ENCODE data around the gene LRRC57. TPM values are rescaled to one million over a fixed set of nuclear protein-coding genes. Genes with fewer than 3 reads are reported as not detected.

Gene LRRC57
- total and polyA plus RNA-seq, 4 donors: 22.8 to 30.9 (median 25.4) TPM

DNA sequence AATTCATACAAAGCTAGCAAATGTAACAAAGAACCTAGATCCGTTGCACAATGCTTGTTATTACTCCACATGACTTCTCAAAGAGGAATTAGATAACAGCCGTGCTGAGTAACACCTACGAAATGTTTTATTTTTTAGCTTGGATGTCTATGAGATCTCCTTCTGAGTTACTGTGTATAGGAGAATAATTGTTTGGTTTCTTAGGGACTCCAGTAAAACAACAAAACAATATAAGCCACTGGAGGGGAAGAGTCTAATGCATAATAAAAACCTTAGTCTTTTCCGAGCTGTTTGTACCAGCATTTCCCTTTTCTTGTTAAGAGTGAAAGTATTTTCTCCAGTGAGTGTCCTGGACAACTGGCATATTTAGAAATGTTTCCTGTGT lies 37.6 kb downstream of the LRRC57 start:
- no peaks in the 10 kb centered on the region for H3K9me3 ChIP-seq (ENCODE audit: control insufficient read depth, insufficient read depth, low read length)
- H3K27ac ChIP-seq (ENCODE audit: low read depth, low read length): no peak overlapping the region
- H3K36me3 ChIP-seq (ENCODE audit: control insufficient read depth, insufficient read depth, low read length): peaks cover 16% of the 10 kb centered on the region
- no peak for DNase-seq (ENCODE audit: low read depth in 4 of 6, low spot score in 6 of 6)
- WGBS (ENCODE audit: insufficient coverage): no CpG with 5 or more reads among the region's 4 CpGs
- H3K27me3 ChIP-seq (ENCODE audit: control insufficient read depth, insufficient read depth, low read length): no peaks in the 10 kb centered on the region
- peaks cover 1% of the 10 kb centered on the region for H3K4me1 ChIP-seq (ENCODE audit: control insufficient read depth, insufficient read depth, low read length)
- H3K4me3 ChIP-seq (ENCODE audit: low read depth, low read length): no peak overlapping the region

DNA sequence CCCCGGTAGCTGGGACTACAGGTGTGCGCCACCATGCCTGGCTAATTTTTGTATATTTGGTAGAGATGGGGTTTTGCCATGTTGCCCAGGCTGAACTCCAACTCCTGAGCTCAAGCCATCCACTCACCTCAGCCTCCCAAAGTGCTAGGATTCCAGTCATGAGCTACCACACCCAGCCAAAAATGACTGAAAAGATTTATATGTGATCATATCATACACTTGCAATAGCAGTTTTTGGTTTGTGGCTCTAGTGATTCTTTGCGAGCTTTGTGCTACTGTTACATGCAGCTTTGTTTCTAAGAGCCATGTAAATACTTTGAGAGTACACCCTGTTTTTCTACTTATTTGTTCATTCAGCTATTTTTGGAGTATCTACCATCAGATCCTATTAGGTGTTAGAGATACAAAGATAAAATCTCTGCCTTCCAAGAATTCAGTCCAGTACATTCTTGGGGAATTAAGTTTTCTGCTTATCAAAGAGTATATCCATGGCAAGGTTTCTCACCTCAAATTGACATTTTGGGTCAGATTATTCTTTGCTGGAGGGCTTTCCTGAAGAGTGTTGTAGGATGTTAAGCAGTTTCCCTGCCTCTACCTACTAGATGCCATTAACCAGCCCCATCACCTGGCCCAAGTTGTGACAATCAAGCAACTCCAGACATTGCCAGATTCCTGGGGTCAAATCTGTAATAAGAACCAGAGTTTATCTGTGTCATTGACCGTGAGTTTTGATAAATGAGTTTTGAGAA lies 38.2 kb downstream of the LRRC57 start:
- Histone ChIP-seq H3K4me1 (ENCODE audit: control insufficient read depth, insufficient read depth, low read length) (peaks cover 3% of the 10 kb centered on the region), H3K27me3 (ENCODE audit: control insufficient read depth, insufficient read depth, low read length) (no peaks in the 10 kb centered on the region), H3K36me3 (ENCODE audit: control insufficient read depth, insufficient read depth, low read length) (peaks cover 16% of the 10 kb centered on the region), H3K4me3 (ENCODE audit: low read depth, low read length) (no peak overlapping the region), H3K27ac (ENCODE audit: low read depth, low read length) (no peak overlapping the region), H3K9me3 (ENCODE audit: control insufficient read depth, insufficient read depth, low read length) (no peaks in the 10 kb centered on the region)
- WGBS (ENCODE audit: insufficient coverage): no CpG with 5 or more reads among the region's 4 CpGs
- DNase-seq (ENCODE audit: low read depth in 4 of 6, low spot score in 6 of 6): no peak

DNA sequence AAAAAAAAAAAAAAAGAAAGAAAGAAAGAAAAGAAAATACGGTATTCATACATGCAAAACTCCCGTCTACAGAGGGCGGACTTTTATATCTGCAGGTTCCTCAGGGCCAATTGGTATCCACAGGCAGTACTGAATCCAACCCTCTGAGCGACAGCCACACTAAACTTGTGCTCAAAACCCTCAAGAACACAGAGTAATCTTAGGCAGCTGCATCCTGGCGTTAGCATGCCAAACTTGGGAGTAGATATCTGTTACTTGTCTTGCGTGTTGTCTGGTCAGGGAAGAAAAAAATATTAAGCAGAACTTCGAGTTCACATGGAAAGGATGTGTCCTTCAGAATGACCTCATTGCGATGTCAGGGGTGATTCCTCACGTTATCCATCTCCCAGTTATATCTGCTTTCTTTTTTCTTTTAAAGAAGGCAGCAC lies 40.3 kb downstream of the LRRC57 start:
- no peak overlapping the region for H3K27ac ChIP-seq (ENCODE audit: low read depth, low read length)
- H3K36me3 ChIP-seq (ENCODE audit: control insufficient read depth, insufficient read depth, low read length): peaks cover 4% of the 10 kb centered on the region
- no peak overlapping the region for H3K4me3 ChIP-seq (ENCODE audit: low read depth, low read length)
- H3K27me3 ChIP-seq (ENCODE audit: control insufficient read depth, insufficient read depth, low read length): no peaks in the 10 kb centered on the region
- WGBS (ENCODE audit: insufficient coverage): 81% methylated on average over 5 of the region's 9 CpGs
- H3K4me1 ChIP-seq (ENCODE audit: control insufficient read depth, insufficient read depth, low read length): peaks cover 6% of the 10 kb centered on the region
- H3K9me3 ChIP-seq (ENCODE audit: control insufficient read depth, insufficient read depth, low read length): no peaks in the 10 kb centered on the region
- DNase-seq (ENCODE audit: low read depth in 4 of 6, low spot score in 6 of 6): no peak

DNA sequence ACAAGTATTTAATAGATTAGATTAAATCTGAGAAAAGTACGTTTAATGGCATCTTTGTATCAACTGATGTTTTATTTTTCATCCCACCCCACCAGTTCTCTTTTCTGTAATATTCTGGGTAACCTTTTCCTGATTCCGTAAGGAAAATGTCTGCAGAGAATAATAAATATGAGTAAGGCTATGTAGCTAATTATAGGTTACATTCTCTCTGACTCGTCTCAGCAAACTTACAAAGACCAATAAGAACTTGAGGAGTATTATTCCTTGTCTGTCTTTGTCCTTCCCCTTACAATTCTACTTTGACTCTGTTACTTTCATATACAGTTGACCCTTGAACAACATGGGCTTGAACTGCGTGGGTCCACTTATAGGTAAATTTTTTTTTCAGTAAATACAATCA lies 41.1 kb downstream of the LRRC57 start:
- Histone ChIP-seq H3K4me1 (ENCODE audit: control insufficient read depth, insufficient read depth, low read length) (peaks cover 6% of the 10 kb centered on the region), H3K9me3 (ENCODE audit: control insufficient read depth, insufficient read depth, low read length) (no peaks in the 10 kb centered on the region), H3K36me3 (ENCODE audit: control insufficient read depth, insufficient read depth, low read length) (peaks cover 4% of the 10 kb centered on the region), H3K27ac (ENCODE audit: low read depth, low read length) (no peak overlapping the region), H3K27me3 (ENCODE audit: control insufficient read depth, insufficient read depth, low read length) (no peaks in the 10 kb centered on the region), H3K4me3 (ENCODE audit: low read depth, low read length) (no peak overlapping the region)
- no peak for DNase-seq (ENCODE audit: low read depth in 4 of 6, low spot score in 6 of 6)
- WGBS (ENCODE audit: insufficient coverage): no CpG with 5 or more reads among the region's 4 CpGs

DNA sequence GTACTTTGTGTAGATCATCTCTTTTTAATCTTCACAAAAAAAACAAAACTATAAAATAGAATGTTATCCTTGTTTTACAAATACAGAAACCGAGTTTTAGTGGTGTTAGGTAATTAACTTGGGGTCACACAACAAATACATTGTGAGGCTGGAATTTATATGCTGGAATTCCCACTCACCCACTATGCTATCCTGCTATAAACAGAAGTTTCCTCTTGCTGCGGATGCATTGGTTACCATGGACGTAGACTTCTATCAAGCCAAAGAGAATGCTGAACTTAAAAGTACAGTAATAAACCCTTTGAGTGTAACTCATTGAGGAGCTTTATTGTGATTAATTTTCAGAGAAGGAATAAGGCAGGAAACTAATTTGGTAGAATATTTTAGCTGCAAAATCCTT lies 44.0 kb downstream of the LRRC57 start:
- H3K4me1 ChIP-seq (ENCODE audit: control insufficient read depth, insufficient read depth, low read length): peaks cover 6% of the 10 kb centered on the region
- H3K36me3 ChIP-seq (ENCODE audit: control insufficient read depth, insufficient read depth, low read length): peaks cover 4% of the 10 kb centered on the region
- H3K4me3 ChIP-seq (ENCODE audit: low read depth, low read length): no peak overlapping the region
- no peak for DNase-seq (ENCODE audit: low read depth in 4 of 6, low spot score in 6 of 6)
- no CpG with 5 or more reads among the region's 3 CpGs for WGBS (ENCODE audit: insufficient coverage)
- no peaks in the 10 kb centered on the region for H3K27me3 ChIP-seq (ENCODE audit: control insufficient read depth, insufficient read depth, low read length)
- H3K9me3 ChIP-seq (ENCODE audit: control insufficient read depth, insufficient read depth, low read length): no peaks in the 10 kb centered on the region
- H3K27ac ChIP-seq (ENCODE audit: low read depth, low read length): peak overlapping the region; percentile 1

DNA sequence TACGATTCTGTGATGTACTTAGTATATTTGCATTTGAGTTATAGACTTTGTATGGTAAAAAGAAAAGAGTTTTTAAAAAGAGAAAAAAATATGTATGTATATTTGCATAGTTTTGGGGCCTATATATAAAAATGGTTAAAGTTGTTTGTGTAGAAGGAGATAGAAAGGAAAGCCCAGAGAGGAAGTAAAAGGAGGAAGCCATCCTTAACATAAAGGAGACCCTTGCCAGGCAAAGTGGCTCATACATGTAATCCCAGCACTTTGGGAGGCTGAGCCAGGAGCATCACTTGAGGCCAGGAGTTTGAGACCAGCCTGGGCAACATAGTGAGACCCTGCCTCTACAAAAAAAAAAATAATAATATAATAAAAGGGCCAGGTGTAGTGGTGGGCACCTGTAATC lies 44.8 kb downstream of the LRRC57 start:
- no peak overlapping the region for H3K4me3 ChIP-seq (ENCODE audit: low read depth, low read length)
- H3K36me3 ChIP-seq (ENCODE audit: control insufficient read depth, insufficient read depth, low read length): peaks cover 4% of the 10 kb centered on the region
- peaks cover 6% of the 10 kb centered on the region for H3K4me1 ChIP-seq (ENCODE audit: control insufficient read depth, insufficient read depth, low read length)
- H3K27ac ChIP-seq (ENCODE audit: low read depth, low read length): no peak overlapping the region
- no peaks in the 10 kb centered on the region for H3K27me3 ChIP-seq (ENCODE audit: control insufficient read depth, insufficient read depth, low read length)
- DNase-seq (ENCODE audit: low read depth in 4 of 6, low spot score in 6 of 6): no peak
- WGBS (ENCODE audit: insufficient coverage): 100% methylated on average over 1 of the region's 1 CpG
- no peaks in the 10 kb centered on the region for H3K9me3 ChIP-seq (ENCODE audit: control insufficient read depth, insufficient read depth, low read length)

GRCh38 chr15:42502477-42502876 lies 46.1 kb downstream of the LRRC57 start:
- WGBS (ENCODE audit: insufficient coverage): 100% methylated on average over 2 of the region's 4 CpGs
- H3K27ac ChIP-seq (ENCODE audit: low read depth, low read length): no peak overlapping the region

DNA sequence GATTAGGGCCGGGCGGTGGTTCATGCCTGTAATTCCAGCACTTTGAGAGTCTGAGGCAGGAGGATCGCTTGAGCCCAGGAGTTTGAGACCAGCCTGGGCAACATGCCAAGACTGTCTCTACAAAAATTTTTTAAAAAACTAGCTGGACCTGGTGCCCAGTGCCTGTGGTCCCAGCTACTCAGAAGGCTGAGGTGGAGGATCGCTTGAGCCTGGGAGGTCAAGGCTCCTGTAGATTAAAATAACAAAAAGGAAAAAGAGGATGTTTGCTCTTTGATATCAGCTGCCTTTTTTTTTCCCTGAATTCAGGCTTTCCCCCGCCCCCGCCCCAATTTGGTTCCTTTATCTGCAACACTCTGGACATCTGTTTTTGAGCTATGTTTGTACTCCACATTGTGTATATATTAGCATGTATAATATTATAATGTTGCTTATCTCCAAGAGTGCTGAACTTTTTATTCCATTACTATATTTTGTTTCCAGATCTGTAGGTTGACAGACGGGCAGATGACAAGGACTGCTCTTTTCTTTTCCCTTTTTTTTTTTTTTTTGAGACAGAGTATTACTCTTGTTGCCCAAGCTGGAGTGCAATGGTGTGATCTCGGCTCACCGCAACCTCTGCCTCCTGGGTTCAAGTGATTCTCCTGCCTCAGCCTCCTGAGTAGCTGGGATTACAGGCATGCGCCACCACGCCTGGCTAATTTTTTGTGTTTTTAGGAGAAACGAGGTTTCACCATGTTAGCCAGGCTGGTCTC lies 48.6 kb downstream of the LRRC57 start:
- Histone ChIP-seq H3K4me1 (ENCODE audit: control insufficient read depth, insufficient read depth, low read length) (peaks cover 6% of the 10 kb centered on the region), H3K27ac (ENCODE audit: low read depth, low read length) (no peak overlapping the region), H3K36me3 (ENCODE audit: control insufficient read depth, insufficient read depth, low read length) (peaks cover 4% of the 10 kb centered on the region), H3K4me3 (ENCODE audit: low read depth, low read length) (no peak overlapping the region), H3K9me3 (ENCODE audit: control insufficient read depth, insufficient read depth, low read length) (no peaks in the 10 kb centered on the region), H3K27me3 (ENCODE audit: control insufficient read depth, insufficient read depth, low read length) (no peaks in the 10 kb centered on the region)
- DNase-seq (ENCODE audit: low read depth in 4 of 6, low spot score in 6 of 6): no peak
- WGBS (ENCODE audit: insufficient coverage): 84% methylated on average over 7 of the region's 12 CpGs

More at GRCh38 chr15:42502477-42502876, 46.1 kb downstream of the LRRC57 start:
- H3K9me3 ChIP-seq (ENCODE audit: control insufficient read depth, insufficient read depth, low read length): no peaks in the 10 kb centered on the region
- peaks cover 6% of the 10 kb centered on the region for H3K4me1 ChIP-seq (ENCODE audit: control insufficient read depth, insufficient read depth, low read length)
- DNase-seq (ENCODE audit: low read depth in 4 of 6, low spot score in 6 of 6): no peak
- H3K4me3 ChIP-seq (ENCODE audit: low read depth, low read length): no peak overlapping the region
- H3K27me3 ChIP-seq (ENCODE audit: control insufficient read depth, insufficient read depth, low read length): no peaks in the 10 kb centered on the region
- H3K36me3 ChIP-seq (ENCODE audit: control insufficient read depth, insufficient read depth, low read length): peaks cover 7% of the 10 kb centered on the region

- H3K36me3 ChIP-seq (ENCODE audit: control insufficient read depth, insufficient read depth, low read length): peaks cover 4% of the 10 kb centered on the region
- no peak for DNase-seq (ENCODE audit: low read depth in 4 of 6, low spot score in 6 of 6)
- H3K27ac ChIP-seq (ENCODE audit: low read depth, low read length): no peak overlapping the region
- H3K9me3 ChIP-seq (ENCODE audit: control insufficient read depth, insufficient read depth, low read length): no peaks in the 10 kb centered on the region
- WGBS (ENCODE audit: insufficient coverage): 79% methylated on average over 4 of the region's 6 CpGs
- no peak overlapping the region for H3K4me3 ChIP-seq (ENCODE audit: low read depth, low read length)
- no peaks in the 10 kb centered on the region for H3K27me3 ChIP-seq (ENCODE audit: control insufficient read depth, insufficient read depth, low read length)
- peaks cover 4% of the 10 kb centered on the region for H3K4me1 ChIP-seq (ENCODE audit: control insufficient read depth, insufficient read depth, low read length)
These were observed 50.2 kb downstream of the LRRC57 start for GRCh38 chr15:42498212-42499068.

All from spinal cord (tissue), 10 donors.